NCI-H345 treated with DMSO at 0.1 percent for 48 hours (cell line): ENCODE data around the gene FMN1.

Experiments used
- DNase-seq: peaks from one replicate; lab custom pipeline; 2025; ENCODE audit not compliant: unreplicated experiment; lab: John Stamatoyannopoulos, UW

FMN1 gene

GRCh38 chr15:32838338-32838737 lies 356.2 kb downstream of the FMN1 start:
- DNase-seq: no peak

DNA sequence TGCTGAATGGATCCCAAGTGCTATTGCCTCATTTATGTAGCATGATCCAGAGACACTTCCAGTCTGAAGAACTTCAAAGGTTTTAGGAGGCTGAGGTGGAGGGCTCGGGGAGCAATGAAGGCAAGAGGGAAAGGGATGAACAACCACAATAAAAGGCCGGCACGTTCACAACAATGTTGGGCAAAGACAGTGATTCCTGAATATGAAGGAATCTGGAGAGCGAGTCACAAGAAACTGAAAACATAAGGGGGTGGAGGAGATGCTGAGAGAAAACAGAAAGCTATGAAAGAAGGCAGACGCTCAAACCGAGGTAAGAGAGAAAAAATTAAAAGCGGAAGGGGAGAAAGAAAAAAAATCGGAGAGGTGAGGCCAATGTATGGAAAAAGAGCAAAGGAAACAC lies 356.6 kb downstream of the FMN1 start:
- DNase-seq: no peak

GRCh38 chr15:32834156-32834555 lies 360.4 kb downstream of the FMN1 start:
- DNase-seq: no peak

DNA sequence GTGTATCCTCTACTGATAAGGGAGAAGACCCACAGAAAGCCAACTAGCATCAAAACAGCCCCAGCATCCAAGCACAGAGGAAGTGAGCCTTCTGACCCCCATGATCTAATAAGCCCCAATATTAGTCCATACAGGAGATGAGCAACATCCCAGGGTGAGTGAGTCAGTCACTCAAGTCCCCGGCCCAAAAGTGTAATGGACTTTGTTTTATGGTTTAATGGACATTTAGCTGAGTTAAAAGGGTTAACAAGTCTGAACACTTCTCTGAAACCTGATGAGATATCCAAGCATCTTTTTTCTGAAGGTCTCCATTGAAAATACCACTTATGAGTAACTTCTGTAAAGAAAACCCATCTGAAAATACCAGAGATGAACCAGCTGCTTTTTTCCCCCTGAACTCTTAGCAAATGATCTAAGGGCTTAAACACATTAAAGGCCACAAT lies 361.1 kb downstream of the FMN1 start:
- DNase-seq: no peak

DNA sequence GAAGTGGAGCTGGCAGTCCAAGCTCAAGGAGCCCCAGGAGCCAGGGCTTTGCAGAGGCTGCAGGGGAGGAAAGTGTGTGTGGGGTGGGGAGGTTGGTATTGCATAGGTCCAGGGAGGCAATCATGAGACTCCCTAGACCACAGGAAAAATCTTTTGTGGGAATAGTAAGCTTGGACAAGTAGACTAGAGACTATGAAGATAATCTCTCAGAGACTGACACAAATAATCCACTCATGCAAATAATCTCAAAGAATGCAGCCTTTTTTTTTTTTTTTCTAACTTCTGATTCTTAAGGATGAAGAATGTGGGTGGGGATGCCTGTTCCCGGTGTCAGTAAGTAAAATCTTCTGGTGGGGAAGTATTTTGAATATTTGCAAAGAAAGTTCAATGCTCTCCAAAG lies 363.0 kb downstream of the FMN1 start:
- DNase-seq: no peak

GRCh38 chr15:32830241-32830640 lies 364.3 kb downstream of the FMN1 start:
- DNase-seq: no peak

DNA sequence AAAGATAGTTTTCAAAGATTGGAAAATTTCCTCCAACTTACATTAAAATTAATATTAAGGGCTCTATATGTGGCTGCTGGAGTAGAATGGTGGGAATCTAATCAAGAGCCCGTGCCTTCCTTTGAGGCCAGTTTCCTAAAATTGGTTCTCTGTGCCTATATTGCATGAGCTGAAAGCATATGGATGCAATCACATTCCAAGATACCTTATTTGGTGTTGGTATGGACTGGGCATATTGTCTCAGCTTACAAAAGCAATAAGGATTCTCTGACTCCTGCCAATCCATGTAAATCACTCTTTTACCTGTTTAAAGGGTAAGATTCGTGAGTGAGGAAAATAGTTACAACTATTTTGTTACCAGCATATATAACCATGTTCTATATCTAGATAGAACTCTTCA lies 365.1 kb downstream of the FMN1 start:
- DNase-seq: no peak

- no peak for DNase-seq
These were observed 365.9 kb downstream of the FMN1 start for GRCh38 chr15:32828507-32829186.

DNA sequence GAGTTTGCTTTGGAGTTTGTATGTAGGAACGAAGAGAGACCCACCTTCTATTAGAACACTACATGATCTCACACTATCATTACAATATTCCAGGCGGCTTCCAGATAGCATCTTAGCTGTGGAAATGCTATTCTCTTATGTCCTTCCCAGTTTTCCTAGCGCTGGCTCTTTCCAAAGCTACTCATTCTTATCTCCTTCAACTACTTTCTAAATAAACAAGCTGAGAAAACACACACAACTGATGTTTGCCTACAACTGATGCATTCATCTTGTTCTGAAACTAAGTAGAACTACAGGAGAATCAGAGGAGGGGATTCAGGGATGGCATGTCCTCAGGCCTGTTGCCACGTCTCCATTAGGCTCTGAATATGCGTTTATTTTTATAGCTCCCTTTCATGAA lies 367.8 kb downstream of the FMN1 start:
- no peak for DNase-seq

DNA sequence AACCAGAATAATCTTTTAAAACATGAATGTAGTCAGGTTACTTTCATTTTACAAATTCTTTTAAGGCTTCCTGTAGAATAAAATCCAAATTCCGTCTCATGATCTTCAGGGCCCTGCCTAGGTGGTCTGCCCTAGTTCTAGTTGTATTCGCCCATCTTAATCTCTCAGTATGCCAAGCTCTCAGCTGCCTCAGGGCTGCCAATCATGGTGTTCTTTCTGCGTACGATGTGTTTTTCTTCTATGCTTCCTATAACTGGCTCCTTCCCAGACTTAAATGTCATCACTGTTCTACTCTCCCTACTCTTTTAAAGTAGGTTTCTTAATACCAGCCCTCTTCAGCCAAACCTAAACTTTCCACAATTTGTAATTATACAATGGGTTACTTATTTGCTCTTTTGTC lies 369.3 kb downstream of the FMN1 start:
- no peak for DNase-seq

- no peak for DNase-seq
These were observed 369.7 kb downstream of the FMN1 start for GRCh38 chr15:32824777-32825176.

GRCh38 chr15:32823750-32824149 lies 370.8 kb downstream of the FMN1 start:
- no peak for DNase-seq

DNA sequence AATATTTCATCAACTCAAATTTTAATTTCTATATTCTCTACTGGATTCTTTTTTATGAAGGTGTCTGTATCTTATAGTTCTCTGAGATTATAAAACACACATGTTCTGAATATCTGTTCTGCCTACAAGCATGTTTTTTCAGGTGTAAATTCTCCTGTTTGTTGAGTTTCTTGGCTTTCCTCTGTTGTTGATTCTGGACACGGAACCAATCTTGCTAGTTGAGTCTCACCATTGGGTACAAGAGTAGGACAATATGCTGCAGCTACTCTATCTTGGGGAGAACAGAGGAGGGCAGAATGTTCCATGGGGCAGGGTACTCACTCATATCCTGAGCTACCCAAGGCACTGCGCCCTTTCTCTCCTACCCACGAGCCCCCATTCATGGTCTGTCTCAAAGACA lies 371.8 kb downstream of the FMN1 start:
- DNase-seq: no peak

GRCh38 chr15:32819448-32819847 lies 375.1 kb downstream of the FMN1 start:
- DNase-seq: no peak

GRCh38 chr15:32818758-32819447 lies 375.6 kb downstream of the FMN1 start:
- no peak for DNase-seq

- DNase-seq: no peak
These were observed 376.9 kb downstream of the FMN1 start for GRCh38 chr15:32817577-32817976.

- DNase-seq: no peak
These were observed 387.2 kb downstream of the FMN1 start for GRCh38 chr15:32807331-32807730.

GRCh38 chr15:32803631-32804030 lies 390.9 kb downstream of the FMN1 start:
- no peak for DNase-seq

DNA sequence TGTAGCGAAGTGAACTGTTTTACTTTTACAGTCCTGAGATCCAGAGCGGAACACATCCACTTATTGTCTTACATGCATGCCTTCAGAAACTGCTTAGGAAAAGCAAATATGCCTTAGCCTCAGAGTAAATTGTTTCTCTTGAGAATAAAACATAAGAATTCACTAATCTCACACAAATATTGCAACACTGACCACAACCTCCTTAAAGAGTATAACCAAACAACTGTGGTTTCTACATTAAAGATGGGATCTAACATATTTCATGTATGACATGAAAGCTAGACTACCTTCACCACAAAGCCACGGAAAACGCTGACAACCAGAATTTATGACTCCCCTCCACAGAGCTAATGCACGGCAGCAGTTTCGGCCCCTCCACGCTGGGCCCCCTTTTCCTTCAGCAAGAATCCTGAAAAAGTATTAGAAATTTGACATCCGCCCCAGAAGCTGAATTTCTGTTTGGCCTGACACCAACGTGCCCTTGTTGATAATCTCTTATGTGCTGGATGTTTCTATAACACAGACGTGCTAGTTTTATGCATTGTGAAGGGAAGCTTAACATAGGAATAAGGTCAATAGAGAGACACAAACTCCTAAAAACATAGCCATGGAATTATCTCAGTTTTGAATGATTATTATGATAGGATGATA lies 392.1 kb downstream of the FMN1 start:
- DNase-seq: no peak

GRCh38 chr15:32799936-32800535 lies 394.5 kb downstream of the FMN1 start:
- DNase-seq: no peak

GRCh38 chr15:32796856-32797255 lies 397.7 kb downstream of the FMN1 start:
- no peak for DNase-seq

DNA sequence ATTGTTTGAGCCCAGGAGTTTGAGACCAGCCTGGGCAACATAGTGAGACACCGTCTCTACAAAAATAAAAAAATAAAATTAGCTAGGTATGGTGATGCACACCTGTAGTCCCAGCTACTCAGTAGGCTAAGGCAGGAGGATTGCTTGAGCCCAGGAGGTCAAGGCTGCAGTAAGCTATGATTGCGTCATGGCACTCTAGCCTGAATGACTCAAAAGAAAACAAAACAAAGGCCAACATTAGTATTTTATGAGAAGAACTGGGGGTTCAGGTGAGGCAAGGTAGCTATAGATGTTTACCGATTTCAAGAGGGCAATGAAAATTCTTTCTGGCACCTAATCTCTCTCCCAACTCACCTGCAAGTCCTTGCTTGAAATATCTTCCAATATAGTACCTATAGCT lies 399.5 kb downstream of the FMN1 start:
- no peak for DNase-seq
